Left lung (tissue), 10 donors: ENCODE data around the gene ZC3H12D. TPM values are rescaled to one million over a fixed set of nuclear protein-coding genes. Genes with fewer than 3 reads are reported as not detected.
A peak's percentile ranks its signal among the peaks of the same experiment; 100 is the strongest.

ENCODE experiments used
- ATAC-seq: fragments of 200-7000 bp; cut with Tn5 transposase; one replicate; pipeline ENCODE4 v1.9.1; 2020; ENCODE audit warnings: moderate library complexity
- DNase-seq, 4 donors: peaks; one replicate each; pipeline ENCODE4 v3.0.0-alpha.2; 2013 to 2020
- H3K27ac ChIP-seq, 2 donors: fragments of 200-600 bp; sonication (generic) in 1 of 2; one replicate each; pipeline versions ENCODE4 v1.5.0 to v1.8.0; 2020 to 2021
- H3K27me3 ChIP-seq, 2 donors: fragments of 200-600 bp; sonication (generic) in 1 of 2; one replicate each; pipeline versions ENCODE4 v1.5.0 to v1.8.0; 2020 to 2021
- H3K36me3 ChIP-seq, 2 donors: fragments of 200-600 bp; sonication (generic) in 1 of 2; one replicate each; pipeline versions ENCODE4 v1.5.0 to v1.8.0; 2020 to 2021
- H3K4me1 ChIP-seq, 2 donors: fragments of 200-600 bp; one replicate each; pipeline ENCODE4 v1.8.0; 2021
- H3K4me3 ChIP-seq, 2 donors: fragments of 200-600 bp; sonication (generic) in 1 of 2; one replicate each; pipeline versions ENCODE4 v1.5.0 to v1.8.0; 2020 to 2021; ENCODE audit warnings: mild to moderate bottlenecking in 1 of 2
- H3K9me3 ChIP-seq, 2 donors: fragments of 200-600 bp; sonication (generic) in 1 of 2; one replicate each; pipeline versions ENCODE4 v1.5.0 to v1.8.0; 2020 to 2021
- intact Hi-C, 2 donors: fragments of 100-400 bp; cut with DNase I; formaldehyde crosslinking; loops; one replicate each; pipeline versions ENCODE4 v1.11.2 to v1.14.2; 2022
- polyA plus RNA-seq, 6 donors: library from polyadenylated mRNA; unstranded; fragments of 120-200 nt; gene quantifications; one replicate each; pipeline ENCODE4 v1.2.1, GENCODE V29; 2013; ENCODE audit not compliant: insufficient read length in 6 of 6
- total RNA-seq, 2 donors: library from RNA; stranded (reverse); fragmentation: NEBNext Ultra II Directional; extraction: Animal tissue kit (Norgen Biotek cat#: 25700); gene quantifications; one replicate each; pipeline ENCODE4 v1.2.1, GENCODE V29; 2021
- TF ChIP-seq, protein P1 (sequence below), 2 donors: fragments of 200-600 bp; sonication (generic) in 1 of 2; IDR thresholded peaks; one replicate each; pipeline versions ENCODE4 v1.5.0 to v1.8.0; 2021; ENCODE audit warnings: antibody characterized with exemption in 2 of 2
- donor health status: DM: no; HTN: yes; CAD: no.
- donor health status: DM: no; HTN: no; CAD: no.

ZC3H12D gene
- total and polyA plus RNA-seq, 8 donors, result 0.45 to 4.1 (median 0.85) TPM

DNA sequence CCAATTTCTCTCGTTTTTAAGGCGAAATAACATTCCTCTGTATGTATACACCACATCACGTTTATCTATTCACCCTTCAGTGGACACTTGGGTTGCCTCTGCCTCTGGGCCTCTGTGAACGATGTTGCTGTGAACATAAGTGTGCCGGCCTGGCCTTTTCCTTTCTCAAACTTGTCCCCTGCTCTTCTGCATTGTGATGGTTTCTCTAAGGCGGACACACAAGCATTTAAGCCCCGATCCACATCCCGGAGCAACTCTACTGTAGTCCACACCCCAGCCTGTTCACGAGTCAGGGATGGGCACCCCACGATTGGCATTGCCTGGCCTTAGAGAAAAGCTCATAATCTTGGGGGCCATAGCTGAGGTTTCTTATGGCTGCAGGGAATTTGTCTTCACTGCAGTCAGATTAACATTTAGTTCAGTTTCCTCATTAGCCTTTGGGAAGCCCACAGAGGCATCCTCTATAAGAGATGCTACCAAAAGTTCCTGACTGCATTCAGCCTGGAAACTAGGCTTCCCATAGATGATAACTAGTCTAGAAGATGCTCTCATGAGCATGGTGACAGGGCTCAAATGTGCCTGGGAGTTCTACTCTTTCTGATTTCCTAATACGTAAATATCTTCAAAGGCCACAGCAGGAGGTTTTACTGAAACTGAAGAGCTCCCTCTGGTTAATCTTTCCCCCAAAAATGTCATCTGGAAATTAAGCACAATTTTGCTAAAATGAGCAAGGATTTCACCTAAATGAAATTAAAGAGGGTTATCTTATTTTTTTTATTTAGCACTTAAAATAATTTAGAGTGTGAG is 762 bp downstream of the ZC3H12D start:
- H3K9me3 ChIP-seq, result no peaks in the 10 kb centered on the region
- H3K27me3 ChIP-seq, result no peaks in the 10 kb centered on the region
- H3K27ac ChIP-seq, result peak overlapping the region; percentile 82 to 84
- TF ChIP-seq, protein P1, sequence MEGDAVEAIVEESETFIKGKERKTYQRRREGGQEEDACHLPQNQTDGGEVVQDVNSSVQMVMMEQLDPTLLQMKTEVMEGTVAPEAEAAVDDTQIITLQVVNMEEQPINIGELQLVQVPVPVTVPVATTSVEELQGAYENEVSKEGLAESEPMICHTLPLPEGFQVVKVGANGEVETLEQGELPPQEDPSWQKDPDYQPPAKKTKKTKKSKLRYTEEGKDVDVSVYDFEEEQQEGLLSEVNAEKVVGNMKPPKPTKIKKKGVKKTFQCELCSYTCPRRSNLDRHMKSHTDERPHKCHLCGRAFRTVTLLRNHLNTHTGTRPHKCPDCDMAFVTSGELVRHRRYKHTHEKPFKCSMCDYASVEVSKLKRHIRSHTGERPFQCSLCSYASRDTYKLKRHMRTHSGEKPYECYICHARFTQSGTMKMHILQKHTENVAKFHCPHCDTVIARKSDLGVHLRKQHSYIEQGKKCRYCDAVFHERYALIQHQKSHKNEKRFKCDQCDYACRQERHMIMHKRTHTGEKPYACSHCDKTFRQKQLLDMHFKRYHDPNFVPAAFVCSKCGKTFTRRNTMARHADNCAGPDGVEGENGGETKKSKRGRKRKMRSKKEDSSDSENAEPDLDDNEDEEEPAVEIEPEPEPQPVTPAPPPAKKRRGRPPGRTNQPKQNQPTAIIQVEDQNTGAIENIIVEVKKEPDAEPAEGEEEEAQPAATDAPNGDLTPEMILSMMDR (IDR thresholded peaks at IDR 0.05), result no peak
- no peak for ATAC-seq
- no peaks in the 10 kb centered on the region for H3K36me3 ChIP-seq
- intact Hi-C loops, result no loop called here
- H3K4me3 ChIP-seq, result peak overlapping the region in 1 of 2 donors; percentile 20
- DNase-seq, result peak in 1 of 4 donors; percentile 28
- peaks cover 11 to 51% of the 10 kb centered on the region in 2 donors for H3K4me1 ChIP-seq

DNA sequence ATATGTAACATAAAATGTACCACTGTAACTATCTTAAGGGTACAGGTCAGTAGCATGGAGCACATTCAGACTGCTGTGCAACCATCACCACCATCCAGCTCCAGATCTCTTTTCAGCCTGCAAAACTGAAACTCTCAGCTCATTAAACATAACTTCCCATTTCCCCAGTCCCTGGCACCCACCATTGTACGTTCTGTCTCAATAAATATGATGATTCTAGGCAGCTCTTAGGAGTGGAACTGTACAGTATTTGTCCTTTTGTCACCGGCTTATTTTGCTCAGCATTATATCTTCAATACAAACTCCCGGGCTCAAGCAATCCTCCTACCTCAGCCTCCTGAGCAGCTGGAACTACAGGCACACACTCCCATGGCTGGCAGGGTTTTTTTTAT is 1.5 kb downstream of the ZC3H12D start:
- Histone ChIP-seq H3K9me3 (no peaks in the 10 kb centered on the region), H3K4me1 (peaks cover 11 to 51% of the 10 kb centered on the region in 2 donors), H3K36me3 (no peaks in the 10 kb centered on the region), H3K27me3 (no peaks in the 10 kb centered on the region), H3K27ac (peak overlapping the region; percentile 82 to 84), H3K4me3 (peak overlapping the region in 1 of 2 donors; percentile 20)
- ATAC-seq, result peak; percentile 8
- intact Hi-C loops, result no loop called here
- DNase-seq, result peak in 2 of 4 donors; percentile 56 to 65
- TF ChIP-seq, protein P1 (IDR thresholded peaks at IDR 0.05), result no peak

DNA sequence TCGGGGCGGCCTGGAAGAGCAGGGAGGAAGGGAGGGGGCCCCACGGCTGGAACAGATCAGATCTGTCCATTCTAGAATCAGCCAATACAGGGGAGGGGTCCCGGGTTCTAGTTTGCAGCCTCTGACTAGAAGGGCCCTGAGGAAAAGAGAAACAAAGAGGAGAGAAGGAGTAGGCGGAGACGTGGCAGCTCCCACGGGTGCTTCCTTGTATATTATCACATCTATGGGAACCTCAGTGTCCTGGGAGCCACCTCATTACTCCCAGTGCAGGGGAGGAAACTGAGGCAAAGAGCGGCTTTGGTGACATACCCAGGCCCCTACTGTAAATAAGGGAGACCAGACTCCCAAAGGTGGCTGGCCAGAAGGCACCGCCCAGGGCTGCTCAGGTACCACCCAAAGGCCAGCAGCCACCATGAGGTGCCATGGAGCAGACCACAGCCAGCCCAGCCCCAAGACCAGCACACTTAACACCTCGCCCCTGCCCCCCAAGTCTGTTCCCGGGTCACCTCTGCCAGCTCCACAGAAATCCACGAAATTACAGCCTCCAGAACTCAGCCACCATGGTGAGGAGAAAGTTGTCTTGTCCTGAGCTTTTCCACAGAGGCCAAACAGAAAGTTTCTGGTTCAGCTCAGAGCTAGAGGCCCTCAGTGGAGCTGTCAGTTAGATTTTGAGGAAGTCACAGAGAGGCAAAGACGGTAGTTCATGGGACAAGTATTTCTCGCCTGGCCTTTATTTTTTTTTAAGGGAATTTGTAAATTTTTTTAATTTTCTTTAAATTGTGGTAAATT is 2.1 kb downstream of the ZC3H12D start:
- H3K27me3 ChIP-seq, result no peaks in the 10 kb centered on the region
- H3K36me3 ChIP-seq, result no peaks in the 10 kb centered on the region
- DNase-seq (peak in 1 of 4 donors; percentile 36), ATAC-seq (peak; percentile 37)
- H3K4me1 ChIP-seq, result peaks cover 11 to 51% of the 10 kb centered on the region in 2 donors
- TF ChIP-seq, protein P1 (IDR thresholded peaks at IDR 0.05), result no peak
- no peaks in the 10 kb centered on the region for H3K9me3 ChIP-seq
- intact Hi-C loops, result no loop called here
- H3K4me3 ChIP-seq, result peak overlapping the region in 1 of 2 donors; percentile 20
- H3K27ac ChIP-seq, result peak overlapping the region; percentile 82 to 84

DNA sequence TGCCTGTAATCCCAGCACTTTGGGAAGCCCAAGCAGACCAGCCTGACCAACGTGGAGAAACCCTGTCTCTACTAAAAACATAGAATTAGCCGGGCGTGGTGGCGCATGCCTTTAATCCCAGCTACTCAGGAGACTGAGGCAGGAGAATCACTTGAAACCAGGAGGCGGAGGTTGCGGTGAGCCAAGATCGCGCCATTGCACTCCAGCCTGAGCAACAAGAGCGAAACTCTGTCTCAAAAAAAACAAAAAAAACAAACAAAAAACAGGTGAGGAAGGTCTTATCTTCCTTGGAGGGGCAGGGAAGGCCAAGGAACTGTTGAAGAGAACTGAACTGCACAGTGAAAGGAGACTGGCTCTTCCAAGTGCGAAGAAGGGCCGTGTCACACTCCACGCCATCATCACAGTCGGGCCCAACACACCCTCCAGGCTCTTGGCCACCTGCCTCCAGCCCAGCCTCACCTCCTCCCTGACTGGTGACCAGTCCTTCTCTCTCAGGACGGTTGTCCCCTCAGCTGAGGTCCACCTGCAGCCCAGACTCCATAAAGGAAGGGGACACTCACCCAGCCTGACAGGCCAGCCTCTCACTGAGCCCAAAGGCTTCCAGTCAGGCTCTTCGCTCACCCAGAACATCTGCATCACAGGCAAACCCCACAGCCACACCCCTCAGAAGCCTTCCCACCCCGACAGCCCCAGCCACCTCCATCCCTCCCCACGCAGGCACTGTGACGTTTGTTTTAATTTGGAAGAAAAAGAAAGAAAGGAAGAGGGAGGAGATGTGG is 4.1 kb downstream of the ZC3H12D start:
- peak overlapping the region in 1 of 2 donors; percentile 84 for H3K27ac ChIP-seq
- H3K4me3 ChIP-seq, result peak overlapping the region in 1 of 2 donors; percentile 20
- TF ChIP-seq, protein P1 (IDR thresholded peaks at IDR 0.05), result no peak
- DNase-seq, result peak in 1 of 4 donors; percentile 30
- no peak for ATAC-seq
- no peaks in the 10 kb centered on the region for H3K36me3 ChIP-seq
- intact Hi-C loops, result no loop called here
- H3K27me3 ChIP-seq, result no peaks in the 10 kb centered on the region
- H3K4me1 ChIP-seq, result peaks cover 11 to 51% of the 10 kb centered on the region in 2 donors
- no peaks in the 10 kb centered on the region for H3K9me3 ChIP-seq
